ENCODE data around the gene CREB3L2. TPM values are rescaled to one million over a fixed set of nuclear protein-coding genes. Genes with fewer than 3 reads are reported as not detected.

Gene CREB3L2
- total and polyA plus RNA-seq, 2 of the 8 experiments (the other 6 are each of a cell fraction or from before 2014, with no cell fraction given) = 14.4 to 48.3 TPM

GRCh38 chr7:137981175-137981574, 20.7 kb downstream of the CREB3L2 start:
- FAIRE-seq = no peak
- Histone ChIP-seq H3K4ac (replicated peaks; ENCODE audit: insufficient read length, low read depth, low read length) (no peak overlapping the region), H2BK120ac (replicated peaks; ENCODE audit: low read depth, low read length) (no peak overlapping the region), H3K79me1 (ENCODE audit: low read depth, low read length) (peaks cover 8% of the 10 kb centered on the region), H3K9ac (replicated peaks in 1 of 4; ENCODE audit: extremely low read depth in 1 of 4, low read depth in 3 of 4, low read length in 3 of 4) (no peak overlapping the region), H2BK15ac (ENCODE audit: low read length) (no peak overlapping the region), H4K8ac (ENCODE audit: extremely low read depth, insufficient read depth, low read length) (no peak overlapping the region), H3K4me1 (replicated peaks in 1 of 4; ENCODE audit: control insufficient read depth in 3 of 4, insufficient read depth in 4 of 4, low read length in 3 of 4) (peaks cover 0 to 3% (median 1%) of the 10 kb centered on the region in 4 experiments; a peak in 3 of 7 replicates), H3K23me2 (ENCODE audit: low read depth, low read length) (no peaks in the 10 kb centered on the region), H3K4me3 (ENCODE audit: extremely low read depth in 1 of 4, insufficient read depth in 2 of 4, low read depth in 3 of 4, low read length in 4 of 4) (no peak overlapping the region), H3K27ac (ENCODE audit: low read depth, low read length) (no peak overlapping the region), H3K27me3 (replicated peaks in 1 of 4; ENCODE audit: control insufficient read depth in 3 of 4, extremely low read depth in 1 of 4, insufficient read depth in 3 of 4, low read length in 3 of 4) (no peaks in the 10 kb centered on the region), H3K9me3 (ENCODE audit: insufficient read depth in 2 of 2, low read depth in 1 of 2, low read length in 1 of 2) (peaks cover 2 to 6% of the 10 kb centered on the region in 2 experiments; a peak in 1 of 4 replicates), H3K23ac (ENCODE audit: insufficient read length) (no peak overlapping the region), H2AK5ac (ENCODE audit: low read depth, low read length) (no peak overlapping the region), H2BK5ac (ENCODE audit: low read depth, low read length) (no peak overlapping the region), H2BK20ac (ENCODE audit: low read length) (no peak overlapping the region), H4K20me1 (replicated peaks in 1 of 2; ENCODE audit: control insufficient read depth in 1 of 2, insufficient read depth in 2 of 2, low read length in 2 of 2) (peaks cover 0 to 4% of the 10 kb centered on the region in 2 experiments), H3K18ac (ENCODE audit: extremely low read depth, low read length) (no peak overlapping the region), H2BK12ac (ENCODE audit: low read depth, low read length) (no peak overlapping the region), H3K4me2 (ENCODE audit: insufficient read depth in 1 of 2, low read depth in 2 of 2, low read length in 2 of 2) (no peak overlapping the region), H3K79me2 (ENCODE audit: control insufficient read depth in 1 of 2, insufficient read depth in 2 of 2, low read length in 2 of 2) (peaks cover 19 to 83% of the 10 kb centered on the region in 2 experiments), H3K36me3 (ENCODE audit: control insufficient read depth in 2 of 4, insufficient read depth in 4 of 4, low read length in 3 of 4) (peaks cover 0 to 4% (median 1%) of the 10 kb centered on the region in 4 experiments; a peak in 2 of 8 replicates), H4K91ac (replicated peaks; ENCODE audit: insufficient read length, low read length) (no peak overlapping the region), H3K56ac (replicated peaks; ENCODE audit: insufficient read length, low read depth, low read length) (no peak overlapping the region), H2AFZ (ENCODE audit: low read length) (no peak overlapping the region), H4K5ac (ENCODE audit: insufficient read length, low read depth, low read length) (no peak overlapping the region), H3K14ac (ENCODE audit: insufficient read length) (no peak overlapping the region)
- ChIA-PET POLR2A (ENCODE audit: partially characterized antibody) (no interaction called here), CTCF (ENCODE audit: partially characterized antibody) (interaction anchor here (0.6 to 1.6 kb wide), 7 partner anchors 9 to 77 kb away, joined by 3 to 5 read pairs (median 3); no protein-coding TSS in a partner anchor)
- DNase-seq (ENCODE audit: low read depth in 1 of 2, low spot score in 2 of 2) = no peak
- TF ChIP-seq HDAC6 (IDR thresholded peaks at IDR 0.05; ENCODE audit: low read depth, low read length) (no peak), TEAD4 (IDR thresholded peaks at IDR 0.05; ENCODE audit: low read depth, low read length) (no peak), YY1 (IDR thresholded peaks at IDR 0.05; ENCODE audit: low read depth, low read length) (no peak)
